ENCODE data around the gene INTS4.
"Not testable (repeated sequence)": the region's sequence is repeated elsewhere in the genome, so short reads cannot be mapped to it uniquely, and the experiment has no call there.

Gene INTS4

GRCh38 chr11:77876045-77876444 lies 118.4 kb downstream of the INTS4 start:
- no peak for DNase-seq

- no peak for DNase-seq
These were observed 120.3 kb downstream of the INTS4 start for GRCh38 chr11:77874206-77874605.

GRCh38 chr11:77873345-77873744 lies 121.1 kb downstream of the INTS4 start:
- DNase-seq, result no peak

- no peak for DNase-seq
These were observed 122.6 kb downstream of the INTS4 start for GRCh38 chr11:77871855-77872254.

GRCh38 chr11:77868744-77869143 lies 125.7 kb downstream of the INTS4 start:
- no peak for DNase-seq

GRCh38 chr11:77866336-77866735 lies 128.1 kb downstream of the INTS4 start:
- DNase-seq, result no peak

- no peak for DNase-seq
These were observed 128.7 kb downstream of the INTS4 start for GRCh38 chr11:77865805-77866204.

GRCh38 chr11:77861444-77861843 lies 133.0 kb downstream of the INTS4 start:
- not testable (repeated sequence) for DNase-seq

GRCh38 chr11:77857906-77858457 lies 136.5 kb downstream of the INTS4 start:
- DNase-seq, result not testable (repeated sequence)

GRCh38 chr11:77854838-77855237 lies 139.6 kb downstream of the INTS4 start:
- no peak for DNase-seq

GRCh38 chr11:77851503-77851902 lies 143.0 kb downstream of the INTS4 start:
- DNase-seq, result no peak

- DNase-seq, result not testable (repeated sequence)
These were observed 150.8 kb downstream of the INTS4 start for GRCh38 chr11:77843700-77844099.

- DNase-seq, result no peak
These were observed 151.9 kb downstream of the INTS4 start for GRCh38 chr11:77842441-77843121.

GRCh38 chr11:77833302-77833701 lies 161.2 kb downstream of the INTS4 start:
- no peak for DNase-seq

- no peak for DNase-seq
These were observed 165.5 kb downstream of the INTS4 start for GRCh38 chr11:77828926-77829325.
